CD4-positive, alpha-beta T cell treated with Interferon gamma for 1 hour (primary cell): Measurements from ENCODE around the gene MSI2.
A peak's percentile ranks its signal among the peaks of the same experiment; 100 is the strongest.

Source experiments
- DNase-seq: peaks from one replicate; pipeline ENCODE4 v3.0.0-alpha.2; 2020

The MSI2 gene

DNA sequence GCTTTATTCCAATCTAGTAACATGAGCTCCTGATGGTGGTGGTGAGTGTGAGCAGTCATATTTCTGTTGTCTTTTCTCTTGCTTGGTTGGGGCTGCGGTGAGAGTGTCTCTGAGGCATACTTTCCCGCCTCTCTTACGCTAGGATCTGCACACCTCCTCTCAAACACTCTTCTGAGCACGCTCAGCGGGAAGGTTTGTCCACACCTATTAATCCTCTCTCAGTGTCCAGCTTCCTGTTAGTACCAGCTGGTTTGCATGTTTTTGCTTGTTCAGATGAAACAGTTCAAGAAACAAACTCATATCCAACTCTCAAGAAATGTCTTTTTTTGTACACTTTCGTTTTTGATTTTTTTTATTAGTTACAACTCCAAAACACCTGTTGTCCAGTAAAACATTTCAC lies 399.2 kb downstream of the MSI2 start:
- no peak for DNase-seq

- no peak for DNase-seq
Observed at GRCh38 chr17:57657211-57657610, 400.9 kb downstream of the MSI2 start.

DNA sequence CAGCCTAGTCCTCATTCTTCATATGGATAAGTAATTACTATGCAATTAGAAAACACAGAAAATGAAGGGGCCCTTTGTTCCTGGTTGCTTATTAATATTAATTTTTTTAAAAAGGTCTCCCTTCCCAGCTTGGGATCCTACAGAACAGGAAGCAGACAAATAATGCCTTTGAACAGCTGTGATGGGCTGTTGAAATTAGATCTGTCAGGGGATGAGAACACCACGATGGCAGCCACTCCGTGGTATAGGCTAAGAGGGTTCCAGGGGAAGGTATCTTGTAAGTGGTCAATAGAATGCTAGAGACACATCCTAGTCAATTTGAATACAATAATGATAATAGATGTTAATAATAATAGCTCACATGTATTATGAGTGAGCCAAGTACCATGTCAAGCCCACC lies 405.7 kb downstream of the MSI2 start:
- no peak for DNase-seq

DNA sequence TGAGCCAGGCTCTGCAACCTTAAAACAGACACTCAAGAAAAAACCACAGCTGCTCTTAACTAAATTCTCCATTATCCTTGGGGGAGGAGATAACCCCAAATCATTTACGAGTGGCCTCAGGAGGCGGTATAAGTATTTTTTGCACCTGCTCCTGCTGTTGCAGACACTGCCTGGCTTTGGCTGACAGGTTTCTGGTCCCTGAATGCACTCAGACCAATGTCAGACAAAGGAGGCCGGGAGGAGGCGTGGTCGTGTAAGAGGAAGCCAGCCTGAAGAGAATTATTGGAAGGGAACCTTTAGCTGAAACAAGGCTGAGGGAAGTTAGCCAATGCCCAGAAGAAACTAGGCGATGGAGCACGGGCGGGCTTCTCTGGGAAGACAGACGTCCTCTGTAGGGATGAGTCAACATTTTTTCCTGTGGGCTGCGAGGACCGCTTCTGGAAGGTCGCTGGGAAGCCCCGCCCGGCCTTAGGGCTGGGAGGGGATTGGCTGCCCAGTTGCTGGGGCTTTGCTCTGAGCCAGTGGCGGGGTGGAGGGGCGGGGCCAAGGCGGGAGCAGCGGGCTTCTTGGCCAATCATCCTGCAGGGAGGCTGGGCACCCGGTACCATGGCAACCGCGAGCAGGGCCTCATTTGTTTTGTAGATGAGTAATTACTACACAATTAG lies 406.5 kb downstream of the MSI2 start:
- peak; percentile 67 for DNase-seq

DNA sequence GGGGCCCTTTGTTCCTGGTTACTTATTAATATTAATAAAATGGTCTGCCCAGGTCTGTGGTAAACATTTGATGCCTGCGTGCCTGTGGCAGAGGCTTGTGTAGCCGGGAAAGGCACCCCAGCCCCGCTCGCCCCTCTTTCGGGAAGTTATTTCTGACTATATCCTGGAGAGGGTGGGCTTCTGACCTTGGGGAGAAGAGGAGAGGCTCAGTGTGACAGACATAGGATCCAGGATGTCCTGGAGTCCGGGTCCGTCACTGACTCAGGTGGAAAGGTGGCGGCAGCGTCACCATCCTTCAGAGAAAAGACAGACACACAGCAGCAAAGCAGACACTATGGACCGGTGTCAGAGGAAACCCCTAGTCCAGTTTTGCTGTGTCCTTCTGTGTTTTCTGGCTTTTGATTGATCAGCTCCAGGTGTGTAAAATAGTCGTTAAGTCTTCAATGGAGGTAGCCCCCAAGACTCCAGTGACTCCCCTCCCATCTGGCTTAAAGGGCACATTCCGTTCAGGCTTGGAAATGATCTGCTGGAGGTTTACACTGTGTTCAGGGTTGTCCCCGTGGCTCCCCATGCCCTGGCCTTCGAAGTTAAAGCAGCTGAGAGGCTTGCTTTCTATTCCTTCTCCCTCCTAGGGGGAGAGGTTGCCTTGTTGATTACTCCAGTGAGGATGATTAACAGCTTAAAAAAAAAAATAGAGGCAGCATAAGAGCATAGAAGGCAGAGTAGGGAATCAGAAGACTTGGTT lies 407.2 kb downstream of the MSI2 start:
- no peak for DNase-seq

GRCh38 chr17:57665128-57665527 lies 408.8 kb downstream of the MSI2 start:
- no peak for DNase-seq

DNA sequence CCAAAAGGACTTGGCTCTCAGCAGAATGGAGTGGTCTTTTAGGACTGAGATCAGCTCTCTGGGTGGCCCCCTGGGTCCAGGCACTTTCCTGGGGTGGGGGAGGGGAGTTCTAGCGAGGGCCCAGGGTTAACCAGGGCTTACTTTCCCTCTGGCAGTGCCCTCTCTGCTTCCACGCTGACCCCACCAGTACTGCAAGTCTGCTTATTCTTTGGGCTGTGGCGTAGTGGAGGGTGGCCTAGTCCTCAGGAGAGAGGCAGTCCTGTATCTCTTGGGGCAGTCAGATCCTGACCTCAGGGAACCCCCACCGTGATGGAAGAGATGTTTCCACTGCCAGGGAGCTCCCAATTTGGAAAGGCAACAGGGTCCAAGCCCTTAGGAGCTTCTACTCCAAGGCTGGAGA lies 409.4 kb downstream of the MSI2 start:
- DNase-seq, result no peak

DNA sequence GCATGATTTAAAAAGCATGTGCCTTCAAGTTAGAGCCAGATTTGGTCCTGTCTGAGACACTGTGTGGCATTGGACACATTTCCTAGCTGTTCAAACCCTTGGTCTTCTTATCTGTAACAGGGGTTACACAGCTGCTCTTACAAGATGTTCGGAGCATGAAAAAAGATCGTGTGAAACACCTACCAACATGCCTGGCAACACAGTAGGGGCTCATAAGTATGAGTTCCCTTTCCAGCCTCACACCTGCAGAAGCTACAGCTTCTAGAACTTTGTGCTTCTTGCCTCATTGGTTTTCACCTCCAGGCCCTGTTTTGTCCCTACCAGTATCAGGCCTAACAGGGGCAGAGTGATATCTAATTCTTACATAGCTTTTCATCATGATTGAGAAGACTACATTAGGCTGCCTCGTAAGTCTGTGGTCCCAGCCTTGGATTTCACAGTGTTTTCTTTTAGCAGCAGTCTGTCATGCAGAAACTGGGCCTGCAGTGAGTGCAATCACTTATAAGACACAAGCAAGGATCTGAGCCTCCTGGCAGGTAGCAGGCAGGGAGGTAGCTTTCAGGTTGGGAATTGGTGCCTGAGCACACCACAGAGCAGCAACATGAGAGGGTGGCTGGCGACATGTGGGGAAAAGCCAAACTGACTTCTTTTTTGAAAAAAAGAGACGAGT lies 410.0 kb downstream of the MSI2 start:
- DNase-seq, result no peak

GRCh38 chr17:57666946-57667345 lies 410.6 kb downstream of the MSI2 start:
- DNase-seq, result no peak

GRCh38 chr17:57667461-57667923 lies 411.2 kb downstream of the MSI2 start:
- no peak for DNase-seq

GRCh38 chr17:57668332-57668731 lies 412.0 kb downstream of the MSI2 start:
- no peak for DNase-seq

GRCh38 chr17:57669671-57670529 lies 413.6 kb downstream of the MSI2 start:
- DNase-seq, result no peak

GRCh38 chr17:57670769-57671569 lies 414.6 kb downstream of the MSI2 start:
- no peak for DNase-seq

DNA sequence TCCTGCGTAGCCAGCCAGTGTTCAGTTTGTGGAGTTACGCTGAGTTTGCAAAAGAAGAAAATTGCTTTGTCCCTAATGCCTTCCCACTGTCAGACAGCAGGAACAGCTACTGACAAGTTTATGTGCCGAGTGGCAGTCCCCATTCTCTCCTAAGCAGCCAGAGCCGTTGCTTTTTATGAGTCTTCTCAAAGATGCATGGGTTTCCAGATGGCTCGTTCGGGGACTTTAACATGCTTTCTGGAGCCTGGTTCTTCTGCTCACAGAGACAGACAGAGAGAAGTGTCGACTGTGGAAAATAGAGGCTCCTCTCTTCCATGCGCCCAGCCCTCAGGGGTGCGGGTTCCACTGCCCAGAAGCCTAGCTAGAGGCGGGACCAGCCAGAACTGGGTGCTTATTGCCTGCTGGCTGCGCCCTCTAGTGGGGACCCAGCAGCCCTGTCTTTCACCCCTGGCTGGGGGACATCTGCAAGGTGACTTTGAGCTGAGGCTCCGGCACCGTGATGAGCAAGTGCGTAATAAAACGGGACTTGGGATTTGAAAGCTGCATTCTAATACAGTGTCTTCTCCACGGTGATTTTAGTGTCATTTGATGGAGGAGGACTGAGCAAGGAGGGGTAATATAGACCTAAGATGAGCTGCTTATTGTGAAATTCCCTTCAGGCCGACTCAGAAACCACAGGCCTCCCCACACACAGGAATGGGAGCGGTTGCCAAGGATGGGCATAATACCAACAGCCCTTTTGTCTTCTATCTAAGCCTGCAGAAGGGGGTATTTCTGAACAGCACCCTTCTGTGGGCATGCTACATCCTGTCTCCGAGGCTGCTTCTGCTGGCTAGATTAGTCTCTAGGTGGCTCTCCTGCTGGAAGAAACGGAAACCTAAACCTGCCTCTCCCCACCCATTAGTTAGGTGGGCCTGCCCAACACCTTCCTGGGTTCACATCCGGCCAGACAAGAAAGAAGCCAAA lies 415.6 kb downstream of the MSI2 start:
- DNase-seq, result peak; percentile 75

DNA sequence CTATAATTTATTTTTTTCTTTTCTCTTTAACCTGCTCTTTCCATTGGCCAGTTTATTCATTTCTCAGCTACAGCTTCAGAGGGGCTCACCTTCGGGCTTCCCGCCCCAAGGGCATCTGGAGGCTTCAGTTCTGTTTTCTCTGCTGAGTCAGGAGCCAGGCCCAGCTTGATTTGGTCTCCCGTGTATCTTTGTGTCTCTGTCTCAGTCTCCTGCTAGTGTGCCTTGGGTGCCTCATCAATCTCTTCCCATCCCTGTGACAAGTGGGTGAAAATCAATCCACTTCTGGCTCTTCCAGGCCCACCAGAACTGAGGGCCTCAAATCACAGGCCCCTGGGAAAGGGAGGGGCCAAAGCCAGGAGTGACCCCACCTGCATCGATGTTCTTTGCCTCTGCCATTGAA lies 416.6 kb downstream of the MSI2 start:
- no peak for DNase-seq

DNA sequence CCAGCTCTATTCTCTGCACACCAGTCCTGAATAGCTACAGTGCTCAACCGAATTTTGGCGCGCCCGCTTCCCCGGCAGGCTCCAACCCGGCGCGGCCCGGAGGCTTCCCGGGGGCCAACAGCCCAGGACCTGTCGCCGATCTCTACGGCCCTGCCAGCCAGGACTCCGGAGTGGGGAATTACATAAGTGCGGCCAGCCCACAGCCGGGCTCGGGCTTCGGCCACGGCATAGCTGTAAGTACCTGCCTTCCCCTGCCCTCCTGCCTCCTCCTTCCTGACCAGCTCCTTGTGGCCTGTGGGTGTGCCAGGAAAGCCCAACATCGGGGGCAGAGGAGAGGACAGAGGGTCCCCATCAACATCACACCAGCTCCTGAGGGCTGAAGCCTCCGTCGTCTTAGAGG lies 418.6 kb downstream of the MSI2 start:
- DNase-seq, result no peak

DNA sequence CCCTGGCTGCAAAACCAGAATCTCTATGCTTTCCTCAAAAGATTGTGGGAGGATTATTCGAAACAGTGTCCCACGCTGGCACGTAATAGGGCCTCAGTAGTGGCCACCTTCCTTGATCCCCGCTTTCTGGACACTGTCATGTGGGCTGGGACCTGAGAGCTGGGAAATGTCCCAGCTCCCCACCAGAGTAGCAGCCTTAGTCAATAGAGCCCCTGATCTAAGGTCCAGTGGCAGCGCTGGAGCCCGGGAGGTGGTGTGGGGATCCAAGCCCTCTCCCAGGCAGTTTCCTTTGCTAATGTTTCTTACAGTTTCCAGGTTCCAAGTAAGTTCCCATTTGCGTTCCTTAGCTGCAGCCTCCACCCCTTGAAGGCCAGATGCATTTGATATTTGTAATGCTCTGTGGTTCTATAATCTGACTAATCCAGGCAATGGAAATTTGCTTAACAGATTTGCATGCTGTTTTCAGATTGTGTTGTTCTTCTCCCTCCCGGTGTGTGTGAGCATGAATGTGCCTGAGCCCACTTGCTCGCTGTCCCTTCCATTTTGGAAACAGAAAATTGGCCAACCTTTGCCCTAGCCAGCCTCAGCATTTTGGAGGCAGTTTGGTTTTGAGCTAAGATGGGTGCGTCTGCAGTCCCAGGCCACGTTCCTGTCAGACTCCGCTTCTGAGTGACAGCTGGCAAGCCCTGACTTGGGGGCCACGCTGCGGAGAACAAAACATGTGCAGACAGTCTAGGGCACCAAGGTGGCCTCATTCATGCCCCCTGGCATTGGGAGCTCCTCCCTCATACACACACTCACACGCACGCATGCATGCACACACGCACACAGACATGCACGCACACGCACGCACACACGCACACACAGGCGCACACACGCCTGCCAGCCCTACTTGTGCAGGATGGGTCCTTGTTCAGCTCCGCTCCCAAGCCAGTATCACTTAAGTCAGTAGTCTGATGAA lies 419.4 kb downstream of the MSI2 start:
- no peak for DNase-seq

DNA sequence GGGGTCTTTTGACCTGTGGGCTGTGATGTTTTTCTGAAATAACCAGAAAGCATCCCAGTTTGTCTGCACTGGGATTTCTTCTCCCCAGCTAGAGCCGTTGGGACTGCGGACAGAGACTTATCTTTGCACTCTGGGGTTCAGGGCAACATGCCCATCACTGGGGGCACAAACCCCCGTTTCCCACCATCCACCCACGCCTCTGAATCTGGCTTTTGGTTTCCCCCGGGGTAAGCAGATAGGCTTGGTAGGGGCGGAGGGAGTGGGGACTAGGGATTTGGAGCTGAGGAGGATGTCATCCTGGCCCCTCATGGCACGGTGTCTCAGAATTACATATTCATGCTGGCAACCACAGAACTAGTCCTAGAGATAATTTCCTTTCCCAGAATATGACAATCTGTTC lies 420.2 kb downstream of the MSI2 start:
- no peak for DNase-seq

GRCh38 chr17:57677301-57677700 lies 421.0 kb downstream of the MSI2 start:
- no peak for DNase-seq

DNA sequence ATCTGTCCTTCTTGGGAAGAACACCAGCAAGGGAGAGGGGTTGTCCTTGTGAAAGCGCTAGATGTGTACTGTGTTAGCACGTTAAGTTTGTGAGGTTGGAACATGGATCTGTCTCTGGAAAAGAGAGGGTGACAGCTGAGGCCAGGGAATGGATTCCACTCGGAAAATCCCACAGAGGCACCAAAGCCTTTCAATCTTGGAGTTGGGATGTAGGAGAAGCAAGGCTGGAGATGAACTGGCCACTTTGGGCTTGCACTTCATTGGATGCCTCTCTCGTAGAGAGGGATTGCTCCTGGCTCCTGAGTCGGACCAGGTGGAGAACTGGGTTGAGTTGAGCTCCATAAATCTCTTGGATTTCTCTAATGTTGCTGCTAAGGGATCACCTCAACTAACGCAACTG lies 421.5 kb downstream of the MSI2 start:
- no peak for DNase-seq
